Left cardiac atrium (tissue), 4 donors: Measurements from ENCODE around the gene PHACTR1. TPM values are rescaled to one million over a fixed set of nuclear protein-coding genes. Genes with fewer than 3 reads are reported as not detected.

Experiments
- ATAC-seq, 2 donors: fragments of 200-7000 bp; cut with Tn5 transposase; one replicate each; pipeline ENCODE4 v1.9.1; 2020; ENCODE audit warnings: mild to moderate bottlenecking in 2 of 2, moderate library complexity in 2 of 2
- DNase-seq: peaks from one replicate; pipeline ENCODE4 v3.0.0-alpha.2; 2020
- intact Hi-C, 2 donors: fragments of 100-400 bp; cut with DNase I; formaldehyde crosslinking; loops; one replicate each; pipeline versions ENCODE4 v1.14.1 to v1.15.1; 2022 to 2023
- total RNA-seq, 2 donors: library from RNA; stranded (reverse); fragmentation: NEBNext Ultra II Directional; extraction: Animal tissue kit (Norgen Biotek cat#: 25700); gene quantifications; one replicate each; pipeline ENCODE4 v1.2.1, GENCODE V29; 2021
- donor health status: DM: no; HTN: yes; CAD: no.
- donor health status: DM: no; HTN: yes; CAD: no; lungs with severe emphysema.
- donor health status: DM: yes; HTN: yes; CAD: no.
- donor health status: Dilated cardiomyopathy.

PHACTR1 gene
- total RNA-seq, 2 donors from 2014 or later = 12.2 to 16.0 TPM

DNA sequence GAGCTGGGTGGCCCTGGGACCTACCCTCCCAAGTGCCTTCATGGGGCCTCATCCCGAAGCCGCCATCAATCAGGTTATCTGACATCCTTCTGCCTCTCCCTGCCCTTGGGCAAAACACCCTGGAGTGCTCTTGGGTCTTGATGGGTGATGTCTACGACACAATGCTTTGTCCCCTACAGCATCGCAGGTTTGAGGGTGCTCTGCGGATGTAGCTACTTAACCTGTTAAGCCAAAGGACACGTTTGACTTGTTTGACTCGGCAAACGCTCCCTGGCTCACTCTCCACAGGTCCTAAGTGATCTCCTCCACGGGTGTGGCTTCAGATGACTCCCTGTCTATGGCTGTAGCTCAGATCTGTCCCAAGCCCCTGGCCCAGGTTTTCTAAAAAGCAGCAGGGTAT, 576.2 kb downstream of the PHACTR1 start:
- DNase-seq = no peak
- no peak for ATAC-seq
- intact Hi-C loops = no loop called here

- intact Hi-C loops = no loop called here
- no peak for DNase-seq
- ATAC-seq = no peak
Observed at GRCh38 chr6:13294499-13295069, 578.0 kb downstream of the PHACTR1 start.

- DNase-seq (no peak), ATAC-seq (no peak)
- intact Hi-C loops = no loop called here
Observed at GRCh38 chr6:13295576-13295975, 579.0 kb downstream of the PHACTR1 start.

GRCh38 chr6:13296536-13296997, 580.0 kb downstream of the PHACTR1 start:
- intact Hi-C loops = no loop called here
- ATAC-seq (no peak), DNase-seq (no peak)

DNA sequence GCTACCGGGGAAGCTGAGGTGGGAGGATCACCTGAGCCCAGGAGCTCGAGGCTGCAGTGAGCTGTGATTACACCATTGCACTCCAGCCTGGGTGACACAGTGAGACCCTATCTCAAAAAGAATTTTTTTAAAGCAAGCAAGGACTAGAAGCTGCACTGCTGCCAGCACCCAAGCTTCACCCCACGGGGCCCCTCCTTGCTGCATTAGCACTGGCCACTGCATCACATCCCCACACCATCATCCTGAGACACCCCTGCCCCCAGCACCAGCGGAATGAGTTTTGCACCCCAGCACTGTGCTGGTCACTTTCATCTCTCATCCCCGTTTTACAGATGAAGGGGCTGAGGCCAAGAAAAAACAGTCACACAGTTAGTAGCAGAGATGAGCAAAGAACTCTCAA, 580.8 kb downstream of the PHACTR1 start:
- intact Hi-C loops = no loop called here
- ATAC-seq = no peak
- no peak for DNase-seq

GRCh38 chr6:13298446-13298845, 581.9 kb downstream of the PHACTR1 start:
- ATAC-seq (no peak), DNase-seq (no peak)
- intact Hi-C loops = no loop called here

GRCh38 chr6:13299403-13299821, 582.8 kb downstream of the PHACTR1 start:
- no peak for ATAC-seq
- intact Hi-C loops = no loop called here
- DNase-seq = no peak

- intact Hi-C loops = loop anchor here in 1 of 2 donors (10.0 kb wide), 1 partner anchor 105 kb away; no protein-coding TSS in a partner anchor
- DNase-seq = no peak
- no peak for ATAC-seq
Observed at GRCh38 chr6:13299918-13300317, 583.4 kb downstream of the PHACTR1 start.

GRCh38 chr6:13300643-13301590, 584.4 kb downstream of the PHACTR1 start:
- no peak for DNase-seq
- intact Hi-C loops = loop anchor here in 1 of 2 donors (10.0 kb wide), 1 partner anchor 106 kb away; no protein-coding TSS in a partner anchor
- ATAC-seq = no peak

- intact Hi-C loops = loop anchor here in 1 of 2 donors (10.0 kb wide), 1 partner anchor 107 kb away; no protein-coding TSS in a partner anchor
- DNase-seq (peak; percentile 34), ATAC-seq (peak; percentile 24 to 33)
Observed at GRCh38 chr6:13302291-13302690, 585.7 kb downstream of the PHACTR1 start.

- intact Hi-C loops = loop anchor here in 1 of 2 donors (10.0 kb wide), 1 partner anchor 108 kb away; no protein-coding TSS in a partner anchor
- peak; percentile 66 for DNase-seq
Observed at GRCh38 chr6:13302751-13303667, 586.4 kb downstream of the PHACTR1 start.

DNA sequence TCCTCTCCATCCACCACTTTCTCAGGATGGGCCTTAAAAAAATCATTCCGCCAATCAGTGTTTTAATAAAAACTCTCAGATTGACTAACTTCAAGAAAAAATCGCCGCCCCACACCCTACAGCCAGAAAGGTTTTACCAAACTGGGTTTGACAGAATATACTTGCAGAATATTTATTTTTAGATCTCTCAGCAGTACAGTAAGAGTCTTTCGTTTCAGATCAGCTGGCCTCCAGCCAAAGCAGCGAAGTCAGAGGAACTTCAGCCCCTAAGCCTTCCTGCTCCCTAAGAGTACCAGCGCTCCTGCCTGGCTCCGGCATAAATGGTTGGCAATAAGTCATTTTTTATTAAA, 587.1 kb downstream of the PHACTR1 start:
- ATAC-seq = peak; percentile 83 to 87
- DNase-seq = peak; percentile 89
- intact Hi-C loops = loop anchor here in 1 of 2 donors (10.0 kb wide), 1 partner anchor 109 kb away; no protein-coding TSS in a partner anchor

More at GRCh38 chr6:13302751-13303667, 586.4 kb downstream of the PHACTR1 start:
- peak; percentile 56 to 88 for ATAC-seq

GRCh38 chr6:13304101-13304500, 587.5 kb downstream of the PHACTR1 start:
- ATAC-seq (no peak), DNase-seq (no peak)
- intact Hi-C loops = loop anchor here in 1 of 2 donors (10.0 kb wide), 1 partner anchor 109 kb away; no protein-coding TSS in a partner anchor

DNA sequence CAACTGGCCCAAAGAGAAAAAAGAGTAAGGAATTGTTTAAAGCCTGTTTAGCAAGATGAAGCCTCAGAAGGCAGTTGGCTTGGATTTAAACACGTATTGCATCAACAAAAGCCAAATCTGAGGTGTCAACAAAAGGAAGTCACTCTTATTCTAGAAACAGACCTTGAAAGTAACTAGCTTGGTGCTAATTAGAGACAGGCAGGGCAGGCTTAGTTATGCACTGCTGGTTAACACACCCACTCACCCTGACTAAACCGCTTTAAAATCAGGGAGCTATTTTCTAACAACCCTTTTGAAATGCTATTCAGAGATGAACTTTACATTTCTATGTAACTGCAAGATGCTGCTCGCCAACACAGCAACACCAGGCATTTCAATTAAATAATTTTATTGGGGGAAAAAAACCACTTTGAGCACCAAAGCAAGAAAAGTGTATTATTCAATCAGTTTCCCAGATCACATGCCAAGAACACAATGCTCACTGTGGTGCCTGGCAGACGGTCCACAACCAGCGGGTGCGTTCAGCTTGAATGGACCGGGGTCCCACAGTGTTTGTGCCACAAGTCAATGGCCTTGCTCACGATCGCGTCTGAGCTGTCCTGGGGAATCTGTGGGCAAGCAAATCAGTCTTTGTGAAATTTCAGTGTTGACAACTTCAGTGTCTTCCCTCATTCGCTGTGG, 588.2 kb downstream of the PHACTR1 start:
- no peak for ATAC-seq
- intact Hi-C loops = loop anchor here in 1 of 2 donors (10.0 kb wide), 1 partner anchor 110 kb away; no protein-coding TSS in a partner anchor
- no peak for DNase-seq

GRCh38 chr6:13305288-13305687, 588.7 kb downstream of the PHACTR1 start:
- DNase-seq (no peak), ATAC-seq (no peak)
- intact Hi-C loops = loop anchor here in 1 of 2 donors (10.0 kb wide), 1 partner anchor 110 kb away; no protein-coding TSS in a partner anchor

DNA sequence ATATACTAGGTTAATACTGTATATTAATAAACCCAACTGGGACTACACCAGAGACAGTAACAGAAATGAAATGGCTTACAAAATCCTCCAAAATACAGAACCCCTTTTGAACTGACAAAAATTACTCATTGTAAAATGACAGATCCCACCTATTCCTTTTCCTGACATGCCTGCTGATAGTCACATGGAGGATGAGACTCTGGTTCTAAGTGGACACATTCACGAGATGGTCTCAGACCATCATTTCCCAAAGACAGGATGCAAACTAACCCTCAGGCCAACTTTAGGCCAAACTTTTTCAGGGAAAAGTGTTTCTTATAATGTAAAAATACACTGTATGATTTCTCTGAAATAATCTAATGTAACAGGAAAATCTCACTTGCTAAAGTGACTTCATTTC, 589.2 kb downstream of the PHACTR1 start:
- no peak for ATAC-seq
- no peak for DNase-seq
- intact Hi-C loops = loop anchor here in 1 of 2 donors (10.0 kb wide), 1 partner anchor 111 kb away; no protein-coding TSS in a partner anchor

GRCh38 chr6:13307508-13307995, 591.0 kb downstream of the PHACTR1 start:
- ATAC-seq (no peak), DNase-seq (no peak)
- intact Hi-C loops = loop anchor here in 1 of 2 donors (10.0 kb wide), 1 partner anchor 113 kb away; no protein-coding TSS in a partner anchor

GRCh38 chr6:13308332-13308731, 591.8 kb downstream of the PHACTR1 start:
- peak; percentile 35 to 46 for ATAC-seq
- intact Hi-C loops = loop anchor here in 1 of 2 donors (10.0 kb wide), 1 partner anchor 114 kb away; no protein-coding TSS in a partner anchor
- no peak for DNase-seq
